Measurements from ENCODE around the gene SEMA5A.
A peak's percentile ranks its signal among the peaks of the same experiment; 100 is the strongest.

Gene SEMA5A

DNA sequence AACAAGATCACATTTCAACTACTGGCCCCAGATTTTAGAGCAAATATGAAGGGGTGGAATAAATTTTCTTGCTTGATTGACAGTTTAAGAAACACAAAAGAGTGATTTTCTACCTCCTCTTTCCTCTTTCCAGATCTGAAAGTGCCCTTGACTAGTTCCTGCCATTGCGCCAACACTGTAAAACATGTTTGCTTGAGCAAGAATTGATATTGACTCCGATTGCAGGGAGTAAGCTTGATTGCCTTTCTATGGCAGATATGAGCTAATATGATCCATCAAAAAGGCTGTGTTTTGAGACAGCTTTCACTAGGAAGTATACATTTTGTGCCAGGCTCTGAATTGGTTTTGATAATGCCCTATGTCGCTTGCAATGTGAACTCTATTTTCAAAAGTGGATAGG lies 508.8 kb downstream of the SEMA5A start:
- no peak for DNase-seq (ENCODE audit: low spot score)
- no peak for FAIRE-seq

DNA sequence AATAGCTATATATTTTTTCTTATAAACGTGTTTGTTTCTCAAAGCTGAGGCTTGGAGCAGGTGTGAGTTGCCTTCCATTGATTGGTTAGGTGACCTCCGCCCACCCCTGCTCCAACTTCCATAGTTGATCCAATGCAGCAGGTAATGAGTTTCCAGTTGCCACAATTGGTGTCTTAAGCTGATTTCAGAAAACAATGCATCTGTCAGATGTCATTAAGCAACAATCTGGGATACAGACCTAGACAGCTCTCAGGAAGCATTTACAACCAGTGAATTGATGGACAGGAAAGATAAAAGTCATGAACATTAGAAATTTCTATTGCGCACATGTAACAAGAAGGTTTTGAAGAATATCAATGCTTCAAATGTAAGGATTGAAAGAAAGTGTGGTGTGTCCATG lies 510.5 kb downstream of the SEMA5A start:
- FAIRE-seq (no peak), DNase-seq (ENCODE audit: low spot score) (no peak)

DNA sequence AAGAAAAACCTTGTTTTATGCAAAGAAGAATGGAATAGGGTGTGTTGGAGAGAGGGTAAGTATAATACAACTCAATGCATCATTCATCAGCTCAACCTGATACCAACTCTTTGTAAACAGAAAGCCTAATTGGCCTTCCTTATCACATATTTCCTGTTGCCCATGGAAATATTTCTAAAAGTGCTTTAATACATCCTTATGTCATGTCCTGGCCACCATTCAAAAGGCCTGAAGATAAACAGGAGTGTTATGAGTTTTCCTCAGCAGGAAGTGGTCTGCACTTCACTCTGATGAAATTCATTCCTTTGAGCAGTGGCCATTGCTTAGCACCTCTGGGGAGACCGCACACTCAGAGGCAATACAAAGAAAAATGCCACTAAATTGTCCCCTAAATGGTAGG lies 511.2 kb downstream of the SEMA5A start:
- peak; percentile 37 for DNase-seq (ENCODE audit: low spot score)
- FAIRE-seq = no peak

DNA sequence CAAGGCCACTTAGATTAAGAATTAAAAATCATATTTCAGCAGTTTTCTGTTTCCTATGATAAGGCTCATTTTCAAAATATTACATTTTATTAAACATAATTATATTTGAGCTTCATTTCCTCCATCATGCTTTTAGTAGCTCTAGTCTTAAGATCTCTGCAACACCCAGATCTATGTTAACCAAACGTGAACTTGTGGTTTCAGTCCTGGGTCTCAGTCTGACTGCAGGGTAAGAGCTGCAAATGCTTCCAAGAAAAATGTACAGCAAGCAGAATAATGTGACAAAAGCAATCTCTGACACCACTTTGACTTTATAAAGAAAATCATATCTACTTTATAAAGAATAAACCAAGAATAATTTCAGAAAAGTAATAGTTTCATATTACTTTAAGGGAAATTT lies 512.4 kb downstream of the SEMA5A start:
- DNase-seq (ENCODE audit: low spot score) = no peak
- FAIRE-seq = peak; percentile 56

DNA sequence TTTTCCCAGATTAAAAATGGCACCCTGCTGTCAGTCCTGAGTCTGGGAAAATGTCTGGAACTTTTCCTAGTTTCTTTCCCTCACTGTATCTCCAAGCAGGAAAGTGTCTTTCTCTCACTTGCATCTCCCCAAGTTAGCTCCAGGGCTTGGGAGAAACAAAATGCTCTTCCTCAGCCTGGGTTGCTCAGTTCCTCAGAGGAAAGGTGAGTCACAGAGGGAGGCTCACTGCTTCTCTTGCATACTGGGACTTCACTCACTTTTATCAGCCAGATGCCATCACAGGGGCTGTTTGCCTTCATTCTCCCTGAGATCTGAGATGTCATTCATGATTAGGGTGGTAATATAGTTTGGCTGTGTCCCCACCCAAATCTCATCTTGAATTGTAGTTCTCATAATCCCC lies 519.9 kb downstream of the SEMA5A start:
- no peak for FAIRE-seq
- DNase-seq (ENCODE audit: low spot score) = no peak

DNA sequence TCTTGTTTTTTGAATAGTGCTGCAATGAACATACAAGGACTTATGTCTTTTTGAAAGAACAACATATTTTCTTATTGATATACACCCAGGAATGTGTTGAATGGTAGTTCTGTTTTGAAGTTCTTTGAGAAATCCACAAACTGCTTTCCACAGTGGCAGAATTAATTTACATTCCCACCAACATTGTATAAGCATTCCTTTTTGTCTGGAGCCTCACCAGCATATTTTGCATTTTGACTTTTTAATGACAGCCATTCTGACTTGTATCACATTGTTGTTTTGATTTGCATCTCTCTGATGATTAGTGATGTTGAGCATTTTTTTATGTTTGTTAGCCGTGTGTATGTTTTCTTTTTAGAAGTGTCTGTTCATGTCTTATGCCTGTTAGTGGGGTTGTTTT lies 524.9 kb downstream of the SEMA5A start:
- FAIRE-seq (no peak), DNase-seq (ENCODE audit: low spot score) (no peak)

DNA sequence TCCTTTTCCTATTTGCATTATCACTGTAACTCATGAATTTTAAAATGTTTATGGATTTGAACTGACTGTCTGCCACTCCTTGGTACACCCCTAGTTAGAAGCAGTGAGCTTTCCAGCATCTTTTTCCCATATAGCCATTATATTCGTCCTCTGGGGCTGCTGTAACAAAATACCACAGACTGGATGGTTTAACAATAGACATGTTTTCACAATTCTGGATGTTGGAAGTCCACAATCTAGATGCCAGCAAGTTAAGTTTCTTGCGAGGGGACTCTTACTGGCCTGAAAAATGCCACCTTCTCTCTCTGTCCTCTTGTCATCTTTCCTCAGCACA lies 530.0 kb downstream of the SEMA5A start:
- DNase-seq (ENCODE audit: low spot score) = no peak
- no peak for FAIRE-seq

DNA sequence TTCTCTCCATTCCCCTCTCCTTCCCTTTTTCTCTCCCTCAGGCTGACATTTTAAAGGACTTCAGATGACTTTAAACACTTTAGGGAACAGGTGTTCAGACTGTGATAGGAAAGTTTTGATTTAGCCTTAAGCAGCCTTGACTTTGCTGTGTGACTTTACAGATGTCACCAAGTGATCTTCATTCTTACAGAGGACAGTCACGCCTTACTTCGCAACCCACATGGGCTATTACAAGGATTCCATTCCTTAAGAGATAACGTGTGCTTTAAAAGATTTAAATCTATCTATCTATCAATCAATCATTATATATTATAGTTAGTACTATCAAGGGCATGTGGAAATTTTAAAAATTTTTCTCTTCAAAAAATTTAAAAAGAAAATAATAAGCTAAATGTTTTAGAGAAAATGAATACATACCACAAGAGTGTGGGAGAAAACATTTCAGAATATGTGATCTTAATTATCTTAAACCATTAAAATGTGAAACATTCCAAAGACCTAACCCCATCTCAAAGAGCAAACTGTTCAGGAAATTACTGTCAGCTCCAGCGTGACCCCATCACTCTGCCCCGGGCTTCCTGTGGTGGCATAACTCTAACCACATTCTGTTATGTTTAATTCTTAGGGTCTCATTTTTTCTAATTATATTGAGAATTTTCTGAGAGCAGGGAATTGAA lies 530.5 kb downstream of the SEMA5A start:
- FAIRE-seq (peak; percentile 80), DNase-seq (ENCODE audit: low spot score) (peak; percentile 28)

DNA sequence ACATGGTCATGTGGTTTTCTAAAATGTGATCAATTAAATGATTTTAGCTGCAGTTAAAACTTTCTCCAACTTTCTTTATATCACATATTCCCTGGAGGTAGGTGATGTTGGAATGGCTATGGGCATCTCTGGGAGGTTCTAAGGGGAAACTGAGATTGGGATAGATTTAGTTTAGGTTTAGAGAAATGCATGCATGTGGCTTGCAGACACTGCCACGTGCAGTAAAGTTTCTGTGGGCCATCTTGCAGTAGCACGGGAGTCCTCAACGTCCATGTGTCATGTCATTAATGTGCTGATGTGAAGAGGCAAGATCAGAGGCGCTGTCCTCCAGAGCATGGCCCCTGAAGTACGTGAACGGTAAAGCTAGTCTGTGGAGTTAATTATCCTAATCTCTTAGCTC lies 532.7 kb downstream of the SEMA5A start:
- no peak for FAIRE-seq
- DNase-seq (ENCODE audit: low spot score) = no peak

DNA sequence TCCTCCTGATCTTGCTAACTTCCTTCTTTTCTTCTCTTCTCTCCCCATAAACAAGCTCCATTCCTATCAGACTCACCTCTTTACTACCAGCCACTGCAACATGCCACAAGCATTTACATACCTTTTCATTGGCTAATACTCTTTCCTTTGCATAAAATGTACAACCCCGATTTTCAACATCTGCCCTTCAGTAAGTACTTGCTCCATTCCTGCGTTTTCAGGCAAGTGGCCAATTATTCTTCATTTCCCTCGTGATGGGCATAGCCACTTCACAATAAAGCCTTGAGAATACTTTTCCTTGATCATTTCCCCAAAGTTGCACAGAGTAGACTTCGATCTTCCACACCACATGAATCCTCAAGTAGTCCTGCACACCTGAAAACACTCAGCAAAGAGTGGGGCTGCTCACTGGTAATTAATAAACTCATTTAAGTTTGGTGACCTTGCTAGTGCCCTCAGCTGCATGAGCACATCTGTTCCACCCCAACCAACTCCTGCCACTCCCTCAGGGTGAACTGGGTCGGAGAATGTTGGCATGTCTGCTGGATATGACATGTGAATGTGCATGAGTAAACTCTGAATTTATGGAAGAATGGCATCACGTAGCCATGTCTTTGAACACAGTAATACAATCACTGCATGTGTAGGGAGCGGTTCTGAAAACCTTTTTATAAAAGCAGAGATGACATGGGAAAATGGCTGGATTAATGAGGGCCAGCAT lies 535.8 kb downstream of the SEMA5A start:
- DNase-seq (ENCODE audit: low spot score) (no peak), FAIRE-seq (no peak)

DNA sequence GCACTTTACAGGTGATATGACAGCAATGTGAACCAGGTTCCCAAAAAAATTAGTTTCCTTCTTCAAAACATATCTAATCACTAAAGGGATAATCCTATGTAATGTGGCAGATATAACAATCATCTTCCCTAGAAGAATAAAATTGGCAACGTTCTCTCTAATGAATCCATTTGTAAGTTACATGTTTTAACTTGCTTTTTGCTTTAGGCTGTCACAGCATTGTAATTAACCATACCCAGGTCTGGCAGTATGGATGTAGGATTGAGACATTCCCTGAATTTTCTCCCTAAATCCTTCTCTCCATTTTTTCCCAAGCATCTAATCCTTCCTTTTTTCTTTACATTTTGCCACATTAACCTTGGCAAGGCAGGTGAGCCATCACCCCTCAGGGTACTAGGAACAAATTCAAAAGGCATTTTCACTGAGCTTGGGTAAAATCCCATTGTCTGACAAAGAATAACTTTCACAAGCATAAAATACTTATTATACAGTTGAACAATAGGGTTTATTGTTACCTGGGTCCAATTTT lies 548.3 kb downstream of the SEMA5A start:
- DNase-seq (ENCODE audit: low spot score) = no peak
- no peak for FAIRE-seq

DNA sequence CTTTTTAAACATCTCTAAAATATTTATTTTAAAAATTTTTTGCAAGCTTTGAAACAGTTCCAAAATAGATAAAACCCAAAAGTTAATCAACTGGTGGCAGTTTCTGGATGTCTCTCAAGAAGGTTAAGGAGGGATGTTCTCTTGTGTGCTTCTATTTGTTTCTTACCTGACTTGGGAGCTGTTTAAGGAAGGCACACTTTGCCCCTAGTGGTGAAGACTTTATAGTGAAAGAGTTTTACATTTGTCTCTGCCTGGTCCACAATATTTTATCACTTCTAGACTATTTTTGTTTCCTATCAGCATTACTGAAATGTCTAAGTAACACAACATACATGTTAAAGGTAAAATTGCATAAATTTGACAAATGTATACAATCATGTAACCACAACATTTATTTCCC lies 552.8 kb downstream of the SEMA5A start:
- FAIRE-seq = peak; percentile 74
- DNase-seq (ENCODE audit: low spot score) = peak; percentile 48

Data from RCC 7860 (cell line).